Measurements from ENCODE around the gene PSMB3. TPM values are rescaled to one million over a fixed set of nuclear protein-coding genes. Genes with fewer than 3 reads are reported as not detected.

Gene PSMB3
- total RNA-seq, 1 experiment from 2014 or later, result 346 TPM

- H3K79me2 ChIP-seq (ENCODE audit: insufficient read depth, low read length), result peaks cover 40% of the 10 kb centered on the region
- CTCF ChIA-PET, result no interaction called here
- intact Hi-C loops (cut with micrococcal nuclease), result no loop called here
- H3K9me2 ChIP-seq (ENCODE audit: insufficient read depth), result no peaks in the 10 kb centered on the region
- H3K27ac ChIP-seq (ENCODE audit: low read depth, low read length), result no peak overlapping the region
- ATAC-seq (no peak), DNase-seq (ENCODE audit: low read depth, low spot score) (no peak)
- H3K9me3 ChIP-seq (ENCODE audit: control insufficient read depth in 1 of 2, insufficient read depth in 1 of 2, low read depth in 1 of 2, low read length in 2 of 2), result no peaks in the 10 kb centered on the region
- H3K36me3 ChIP-seq (ENCODE audit: control insufficient read depth in 1 of 2, insufficient read depth in 2 of 2, low read length in 2 of 2), result peaks cover 0 to 9% of the 10 kb centered on the region in 2 experiments; a peak in 2 of 4 replicates
- POLR2A ChIA-PET, result no interaction called here
- no peak overlapping the region for H3K4me3 ChIP-seq (replicated peaks in 1 of 2; ENCODE audit: low read depth in 1 of 2, low read length in 2 of 2)
- no peaks in the 10 kb centered on the region for H4K20me1 ChIP-seq (ENCODE audit: insufficient read depth)
- no peak overlapping the region for H3K9ac ChIP-seq (ENCODE audit: low read length)
- no peak for TF ChIP-seq JUND (IDR thresholded peaks at IDR 0.05)
- no peak for TF ChIP-seq EGR1 (IDR thresholded peaks at IDR 0.05; ENCODE audit: low read depth)
- TF ChIP-seq ZFX (IDR thresholded peaks at IDR 0.05), result no peak
- TF ChIP-seq, protein P1, sequence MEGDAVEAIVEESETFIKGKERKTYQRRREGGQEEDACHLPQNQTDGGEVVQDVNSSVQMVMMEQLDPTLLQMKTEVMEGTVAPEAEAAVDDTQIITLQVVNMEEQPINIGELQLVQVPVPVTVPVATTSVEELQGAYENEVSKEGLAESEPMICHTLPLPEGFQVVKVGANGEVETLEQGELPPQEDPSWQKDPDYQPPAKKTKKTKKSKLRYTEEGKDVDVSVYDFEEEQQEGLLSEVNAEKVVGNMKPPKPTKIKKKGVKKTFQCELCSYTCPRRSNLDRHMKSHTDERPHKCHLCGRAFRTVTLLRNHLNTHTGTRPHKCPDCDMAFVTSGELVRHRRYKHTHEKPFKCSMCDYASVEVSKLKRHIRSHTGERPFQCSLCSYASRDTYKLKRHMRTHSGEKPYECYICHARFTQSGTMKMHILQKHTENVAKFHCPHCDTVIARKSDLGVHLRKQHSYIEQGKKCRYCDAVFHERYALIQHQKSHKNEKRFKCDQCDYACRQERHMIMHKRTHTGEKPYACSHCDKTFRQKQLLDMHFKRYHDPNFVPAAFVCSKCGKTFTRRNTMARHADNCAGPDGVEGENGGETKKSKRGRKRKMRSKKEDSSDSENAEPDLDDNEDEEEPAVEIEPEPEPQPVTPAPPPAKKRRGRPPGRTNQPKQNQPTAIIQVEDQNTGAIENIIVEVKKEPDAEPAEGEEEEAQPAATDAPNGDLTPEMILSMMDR (IDR thresholded peaks at IDR 0.05 in 2 of 3, conservative IDR thresholded peaks at IDR 0.05 in 1 of 3; ENCODE audit: borderline replicate concordance in 1 of 3, insufficient read depth in 1 of 3, low read depth in 2 of 3, low read length in 2 of 3), result no peak
- TF ChIP-seq EZH2phosphoT487 (IDR thresholded peaks at IDR 0.05; ENCODE audit: borderline replicate concordance), result no peak
- no peak for TF ChIP-seq SP1 (IDR thresholded peaks at IDR 0.05; ENCODE audit: low read depth)
- TF ChIP-seq SIN3A (IDR thresholded peaks at IDR 0.05; ENCODE audit: low read depth), result no peak
- no peak for TF ChIP-seq ZBTB33 (IDR thresholded peaks at IDR 0.05; ENCODE audit: extremely low read depth, insufficient replicate concordance, low read length)
- no peak for TF ChIP-seq POLR2A (IDR thresholded peaks at IDR 0.05; ENCODE audit: borderline replicate concordance, extremely low read depth, insufficient read depth, insufficient read length)
- no peak for TF ChIP-seq REST (IDR thresholded peaks at IDR 0.05; ENCODE audit: low read depth)
- TF ChIP-seq MAX (IDR thresholded peaks at IDR 0.05), result no peak
- no peaks in the 10 kb centered on the region for H3K4me1 ChIP-seq (ENCODE audit: control insufficient read depth in 1 of 2, insufficient read depth in 2 of 2, low read length in 2 of 2)
- no TSS peak for BruUV-seq (replicated peaks)
- H2AFZ ChIP-seq (ENCODE audit: low read depth, low read length, poor library complexity, severe bottlenecking), result no peak overlapping the region
- no peak overlapping the region for H3K4me2 ChIP-seq (ENCODE audit: low read length)
- RAD21 ChIA-PET (ENCODE audit: low non-redundant PET in 1 of 2, low total read pairs in 2 of 2, uncharacterized antibody in 2 of 2, unreplicated experiment in 2 of 2), result no interaction called here
- no peaks in the 10 kb centered on the region for H3K27me3 ChIP-seq (ENCODE audit: insufficient read depth, low read length)
Observed at GRCh38 chr17:38791162-38791561, 38.6 kb downstream of the PSMB3 start.

All from HCT116 (cell line).